Measurements from ENCODE around the gene NUDC.
"Not testable (repeated sequence)": the region's sequence is repeated elsewhere in the genome, so short reads cannot be mapped to it uniquely, and the experiment has no call there.

The NUDC gene

GRCh38 chr1:26921540-26922430 is at the start of gene NUDC:
TSS of gene NUDC (plus strand) at chr1:26921743. CDS start at chr1:26921849, 106 bp downstream.
- Histone ChIP-seq H3K27me3 (ENCODE audit: control insufficient read depth, insufficient read depth, low read length) (no peaks in the 10 kb centered on the region), H3K9me3 (ENCODE audit: control insufficient read depth, insufficient read depth, low read length) (no peaks in the 10 kb centered on the region), H3K4me1 (ENCODE audit: control insufficient read depth, insufficient read depth, low read length) (peaks cover 9% of the 10 kb centered on the region; the same call in 1 of the 2 replicates), H3K9ac (ENCODE audit: low read depth, low read length) (peak within 1 kb of the TSS; percentile 89), H3K36me3 (ENCODE audit: control insufficient read depth, insufficient read depth, low read length) (peaks cover 33% of the 10 kb centered on the region), H3K27ac (ENCODE audit: low read depth, low read length) (peak within 1 kb of the TSS; percentile 81), H3K4me3 (ENCODE audit: low read depth, low read length) (peak within 1 kb of the TSS; percentile 91)

- not testable (repeated sequence) for H3K27me3 ChIP-seq (ENCODE audit: control insufficient read depth, insufficient read depth, low read length); H3K27ac ChIP-seq (ENCODE audit: low read depth, low read length); H3K4me3 ChIP-seq (ENCODE audit: low read depth, low read length); H3K36me3 ChIP-seq (ENCODE audit: control insufficient read depth, insufficient read depth, low read length); H3K9me3 ChIP-seq (ENCODE audit: control insufficient read depth, insufficient read depth, low read length); H3K9ac ChIP-seq (ENCODE audit: low read depth, low read length); H3K4me1 ChIP-seq (ENCODE audit: control insufficient read depth, insufficient read depth, low read length)
These were observed 48.4 kb upstream of the NUDC start for GRCh38 chr1:26873097-26873496.

- Histone ChIP-seq H3K9ac (ENCODE audit: low read depth, low read length) (no peak overlapping the region), H3K9me3 (ENCODE audit: control insufficient read depth, insufficient read depth, low read length) (no peaks in the 10 kb centered on the region), H3K27ac (ENCODE audit: low read depth, low read length) (peak overlapping the region; percentile 37), H3K4me1 (ENCODE audit: control insufficient read depth, insufficient read depth, low read length) (no peaks in the 10 kb centered on the region), H3K36me3 (ENCODE audit: control insufficient read depth, insufficient read depth, low read length) (peaks cover 18% of the 10 kb centered on the region), H3K27me3 (ENCODE audit: control insufficient read depth, insufficient read depth, low read length) (no peaks in the 10 kb centered on the region), H3K4me3 (ENCODE audit: low read depth, low read length) (no peak overlapping the region)
These were observed 46.6 kb upstream of the NUDC start for GRCh38 chr1:26874896-26875295.

GRCh38 chr1:26877326-26877725 is 44.2 kb upstream of the NUDC start:
- H3K36me3 ChIP-seq (ENCODE audit: control insufficient read depth, insufficient read depth, low read length): peaks cover 41% of the 10 kb centered on the region

GRCh38 chr1:26879793-26880192 is 41.8 kb upstream of the NUDC start:
- H3K9ac ChIP-seq (ENCODE audit: low read depth, low read length): no peak overlapping the region
- peaks cover 65% of the 10 kb centered on the region for H3K36me3 ChIP-seq (ENCODE audit: control insufficient read depth, insufficient read depth, low read length)
- H3K27me3 ChIP-seq (ENCODE audit: control insufficient read depth, insufficient read depth, low read length): no peaks in the 10 kb centered on the region
- no peak overlapping the region for H3K27ac ChIP-seq (ENCODE audit: low read depth, low read length)
- no peak overlapping the region for H3K4me3 ChIP-seq (ENCODE audit: low read depth, low read length)
- H3K9me3 ChIP-seq (ENCODE audit: control insufficient read depth, insufficient read depth, low read length): no peaks in the 10 kb centered on the region
- H3K4me1 ChIP-seq (ENCODE audit: control insufficient read depth, insufficient read depth, low read length): no peaks in the 10 kb centered on the region

More at GRCh38 chr1:26877326-26877725, 44.2 kb upstream of the NUDC start:
- Histone ChIP-seq H3K4me1 (ENCODE audit: control insufficient read depth, insufficient read depth, low read length) (no peaks in the 10 kb centered on the region), H3K27ac (ENCODE audit: low read depth, low read length) (no peak overlapping the region), H3K9ac (ENCODE audit: low read depth, low read length) (no peak overlapping the region), H3K27me3 (ENCODE audit: control insufficient read depth, insufficient read depth, low read length) (no peaks in the 10 kb centered on the region), H3K4me3 (ENCODE audit: low read depth, low read length) (no peak overlapping the region), H3K9me3 (ENCODE audit: control insufficient read depth, insufficient read depth, low read length) (no peaks in the 10 kb centered on the region)

GRCh38 chr1:26881611-26882010 is 39.9 kb upstream of the NUDC start:
- not testable (repeated sequence) for H3K9me3 ChIP-seq (ENCODE audit: control insufficient read depth, insufficient read depth, low read length)

GRCh38 chr1:26882696-26883463 is 38.7 kb upstream of the NUDC start:
- no peak overlapping the region for H3K4me3 ChIP-seq (ENCODE audit: low read depth, low read length)
- peaks cover 76% of the 10 kb centered on the region for H3K36me3 ChIP-seq (ENCODE audit: control insufficient read depth, insufficient read depth, low read length)
- H3K27ac ChIP-seq (ENCODE audit: low read depth, low read length): no peak overlapping the region
- H3K27me3 ChIP-seq (ENCODE audit: control insufficient read depth, insufficient read depth, low read length): no peaks in the 10 kb centered on the region
- no peaks in the 10 kb centered on the region for H3K4me1 ChIP-seq (ENCODE audit: control insufficient read depth, insufficient read depth, low read length)
- no peak overlapping the region for H3K9ac ChIP-seq (ENCODE audit: low read depth, low read length)
- no peaks in the 10 kb centered on the region for H3K9me3 ChIP-seq (ENCODE audit: control insufficient read depth, insufficient read depth, low read length)

More at GRCh38 chr1:26881611-26882010, 39.9 kb upstream of the NUDC start:
- not testable (repeated sequence) for H3K4me3 ChIP-seq (ENCODE audit: low read depth, low read length); H3K27ac ChIP-seq (ENCODE audit: low read depth, low read length); H3K27me3 ChIP-seq (ENCODE audit: control insufficient read depth, insufficient read depth, low read length); H3K4me1 ChIP-seq (ENCODE audit: control insufficient read depth, insufficient read depth, low read length); H3K9ac ChIP-seq (ENCODE audit: low read depth, low read length)
- peaks cover 80% of the 10 kb centered on the region for H3K36me3 ChIP-seq (ENCODE audit: control insufficient read depth, insufficient read depth, low read length)

GRCh38 chr1:26887125-26887524 is 34.4 kb upstream of the NUDC start:
- Histone ChIP-seq H3K4me1 (ENCODE audit: control insufficient read depth, insufficient read depth, low read length) (peaks cover 4% of the 10 kb centered on the region; the same call in 1 of the 2 replicates), H3K36me3 (ENCODE audit: control insufficient read depth, insufficient read depth, low read length) (peaks cover 55% of the 10 kb centered on the region), H3K4me3 (ENCODE audit: low read depth, low read length) (no peak overlapping the region), H3K27me3 (ENCODE audit: control insufficient read depth, insufficient read depth, low read length) (no peaks in the 10 kb centered on the region), H3K9me3 (ENCODE audit: control insufficient read depth, insufficient read depth, low read length) (no peaks in the 10 kb centered on the region), H3K27ac (ENCODE audit: low read depth, low read length) (no peak overlapping the region), H3K9ac (ENCODE audit: low read depth, low read length) (no peak overlapping the region)

GRCh38 chr1:26888231-26888630 is 33.3 kb upstream of the NUDC start:
- no peak overlapping the region for H3K4me3 ChIP-seq (ENCODE audit: low read depth, low read length)
- H3K9me3 ChIP-seq (ENCODE audit: control insufficient read depth, insufficient read depth, low read length): no peaks in the 10 kb centered on the region
- H3K27me3 ChIP-seq (ENCODE audit: control insufficient read depth, insufficient read depth, low read length): no peaks in the 10 kb centered on the region
- H3K9ac ChIP-seq (ENCODE audit: low read depth, low read length): no peak overlapping the region
- H3K36me3 ChIP-seq (ENCODE audit: control insufficient read depth, insufficient read depth, low read length): peaks cover 55% of the 10 kb centered on the region
- H3K4me1 ChIP-seq (ENCODE audit: control insufficient read depth, insufficient read depth, low read length): peaks cover 4% of the 10 kb centered on the region; the same call in 1 of the 2 replicates
- no peak overlapping the region for H3K27ac ChIP-seq (ENCODE audit: low read depth, low read length)

GRCh38 chr1:26889551-26890466 is 31.7 kb upstream of the NUDC start, which contains the start of gene GPN2:
TSS of gene GPN2 (minus strand) at chr1:26890283. CDS start at chr1:26890096, 187 bp downstream.
- peaks cover 50% of the 10 kb centered on the region for H3K36me3 ChIP-seq (ENCODE audit: control insufficient read depth, insufficient read depth, low read length)
- H3K27ac ChIP-seq (ENCODE audit: low read depth, low read length): peak within 1 kb of the TSS; percentile 80
- H3K9me3 ChIP-seq (ENCODE audit: control insufficient read depth, insufficient read depth, low read length): no peaks in the 10 kb centered on the region
- H3K9ac ChIP-seq (ENCODE audit: low read depth, low read length): peak within 1 kb of the TSS; percentile 87
- peak within 1 kb of the TSS; percentile 87 for H3K4me3 ChIP-seq (ENCODE audit: low read depth, low read length)
- no peaks in the 10 kb centered on the region for H3K27me3 ChIP-seq (ENCODE audit: control insufficient read depth, insufficient read depth, low read length)
- H3K4me1 ChIP-seq (ENCODE audit: control insufficient read depth, insufficient read depth, low read length): peaks cover 4% of the 10 kb centered on the region; the same call in 1 of the 2 replicates
